HG03066 (cell line): ENCODE results near the gene ANKRD7.

Experiments used
- ATAC-seq: cut with Tn5 transposase; IDR thresholded peaks from one replicate; pipeline ENCODE4 v1.9.1; 2021; ENCODE audit warnings: low read depth; ENCODE audit not compliant: unreplicated experiment

ANKRD7 gene, protein sequence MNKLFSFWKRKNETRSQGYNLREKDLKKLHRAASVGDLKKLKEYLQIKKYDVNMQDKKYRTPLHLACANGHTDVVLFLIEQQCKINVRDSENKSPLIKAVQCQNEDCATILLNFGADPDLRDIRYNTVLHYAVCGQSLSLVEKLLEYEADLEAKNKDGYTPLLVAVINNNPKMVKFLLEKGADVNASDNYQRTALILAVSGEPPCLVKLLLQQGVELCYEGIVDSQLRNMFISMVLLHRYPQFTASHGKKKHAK

DNA sequence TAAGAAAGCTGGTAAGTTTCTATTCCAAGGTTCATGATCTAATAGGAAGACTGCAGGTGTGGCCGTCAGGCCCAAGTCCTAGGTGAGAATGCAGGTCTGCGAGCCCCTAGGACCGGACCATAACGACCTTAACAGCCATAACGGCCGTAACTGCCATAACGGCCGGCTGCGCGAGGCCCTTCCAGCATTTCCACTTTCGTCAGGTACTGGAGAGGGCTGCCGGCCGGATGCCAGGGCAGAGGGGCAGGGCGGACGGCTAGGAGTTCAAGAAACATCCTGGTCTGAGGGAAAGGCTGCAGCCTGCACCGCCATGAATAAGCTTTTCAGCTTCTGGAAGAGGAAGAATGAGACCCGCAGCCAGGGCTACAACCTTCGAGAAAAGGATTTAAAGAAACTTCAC, at the start of gene ANKRD7:
Gene ANKRD7 (plus strand): TSS at position 184 of the 400 bp plus-strand sequence. CDS start 127 bp downstream, at position 311.
- ATAC-seq, result no peak

DNA sequence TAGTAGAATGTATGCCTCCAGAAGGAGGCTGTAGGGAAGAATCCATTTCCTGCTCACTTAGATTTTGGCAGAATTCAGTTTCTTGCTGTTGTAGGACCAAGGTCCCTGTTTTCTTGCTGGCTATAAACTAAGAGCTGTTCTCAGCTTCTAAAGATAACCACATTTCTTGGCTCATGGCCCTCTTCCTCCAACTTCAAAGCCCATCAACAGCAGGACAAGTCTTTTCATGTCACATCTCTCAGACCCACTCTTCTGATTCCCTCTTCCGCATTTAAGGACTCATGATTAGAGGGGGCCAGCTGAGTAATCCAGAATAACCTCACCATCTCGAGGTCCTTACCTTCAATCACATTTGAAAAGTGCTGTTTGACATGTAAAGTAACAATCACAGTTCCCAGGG, 48.8 kb upstream of the ANKRD7 start:
- no peak for ATAC-seq

DNA sequence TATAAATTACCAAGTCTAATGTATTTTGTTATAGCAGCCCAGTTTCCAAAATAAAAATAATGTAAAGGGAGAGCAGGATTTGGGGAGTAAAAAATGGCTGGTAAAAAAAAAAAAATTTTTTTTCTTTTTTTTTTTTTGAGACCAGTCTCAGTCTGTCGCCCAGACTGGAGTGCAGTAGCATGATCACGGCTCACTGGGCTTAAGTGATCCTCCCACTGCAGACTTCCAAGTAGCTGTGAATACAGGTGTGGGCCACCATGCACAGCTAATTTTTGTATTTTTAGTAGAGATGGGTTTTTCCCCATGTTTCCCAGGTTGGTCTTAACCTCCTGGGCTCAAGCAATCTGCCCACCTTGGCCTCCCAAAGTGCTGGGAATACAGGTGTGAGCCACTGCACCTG, 45.3 kb upstream of the ANKRD7 start:
- no peak for ATAC-seq

DNA sequence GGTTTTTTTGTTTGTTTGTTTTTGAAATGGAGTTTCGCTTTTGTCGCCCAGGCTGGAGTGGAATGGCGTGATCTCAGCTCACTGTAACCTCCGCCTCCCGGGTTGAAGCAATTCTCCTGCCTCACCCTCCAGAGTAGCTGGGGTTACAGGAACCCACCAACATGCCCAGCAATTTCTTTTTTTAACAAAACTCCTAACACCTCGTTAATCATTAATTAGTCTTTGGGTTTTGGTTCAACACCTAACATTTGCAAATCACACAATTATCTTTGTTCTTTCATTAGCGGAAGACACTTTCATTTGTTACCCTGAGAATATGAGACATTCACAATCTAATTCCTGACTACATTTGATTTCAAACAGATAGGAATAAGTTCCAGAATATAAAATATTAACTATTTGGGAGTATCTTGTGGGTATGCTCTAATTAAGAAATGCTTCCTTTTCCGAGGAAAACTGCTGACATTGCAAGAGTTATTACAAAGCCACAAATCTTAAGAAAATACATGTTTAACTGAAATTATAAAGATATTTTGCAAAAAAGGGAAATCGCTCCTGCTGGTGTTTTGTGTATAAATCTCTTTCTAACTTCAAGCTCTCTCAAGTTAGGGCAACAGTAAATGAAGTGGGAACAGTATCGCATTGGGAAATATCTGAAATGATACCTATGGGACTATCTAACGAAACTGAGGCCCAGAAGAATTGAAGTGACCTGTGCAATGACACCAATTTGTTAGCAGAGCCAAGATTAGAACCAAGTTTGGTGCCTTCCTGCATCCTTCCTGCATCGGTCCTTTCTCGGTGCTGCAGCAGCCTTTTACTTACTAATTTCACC, 41.7 kb upstream of the ANKRD7 start:
- ATAC-seq, result no peak

DNA sequence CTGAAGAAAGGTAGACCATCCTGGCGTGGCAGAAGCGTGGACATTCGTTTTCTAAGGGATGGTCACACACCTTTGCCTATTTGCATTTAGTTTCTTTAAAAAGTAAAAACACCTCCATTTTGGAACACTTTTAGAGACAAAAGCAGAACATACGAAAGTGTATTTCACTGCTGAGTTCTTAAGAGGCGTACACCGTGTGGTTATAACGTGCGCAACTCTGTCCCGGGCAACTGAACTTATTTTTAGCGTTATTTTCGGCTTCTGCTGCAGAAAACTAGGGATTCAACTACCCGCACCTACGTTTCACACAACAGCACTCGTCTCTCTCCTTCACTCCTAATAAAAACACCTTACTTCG, 41.1 kb upstream of the ANKRD7 start:
- peak; percentile 1 for ATAC-seq

DNA sequence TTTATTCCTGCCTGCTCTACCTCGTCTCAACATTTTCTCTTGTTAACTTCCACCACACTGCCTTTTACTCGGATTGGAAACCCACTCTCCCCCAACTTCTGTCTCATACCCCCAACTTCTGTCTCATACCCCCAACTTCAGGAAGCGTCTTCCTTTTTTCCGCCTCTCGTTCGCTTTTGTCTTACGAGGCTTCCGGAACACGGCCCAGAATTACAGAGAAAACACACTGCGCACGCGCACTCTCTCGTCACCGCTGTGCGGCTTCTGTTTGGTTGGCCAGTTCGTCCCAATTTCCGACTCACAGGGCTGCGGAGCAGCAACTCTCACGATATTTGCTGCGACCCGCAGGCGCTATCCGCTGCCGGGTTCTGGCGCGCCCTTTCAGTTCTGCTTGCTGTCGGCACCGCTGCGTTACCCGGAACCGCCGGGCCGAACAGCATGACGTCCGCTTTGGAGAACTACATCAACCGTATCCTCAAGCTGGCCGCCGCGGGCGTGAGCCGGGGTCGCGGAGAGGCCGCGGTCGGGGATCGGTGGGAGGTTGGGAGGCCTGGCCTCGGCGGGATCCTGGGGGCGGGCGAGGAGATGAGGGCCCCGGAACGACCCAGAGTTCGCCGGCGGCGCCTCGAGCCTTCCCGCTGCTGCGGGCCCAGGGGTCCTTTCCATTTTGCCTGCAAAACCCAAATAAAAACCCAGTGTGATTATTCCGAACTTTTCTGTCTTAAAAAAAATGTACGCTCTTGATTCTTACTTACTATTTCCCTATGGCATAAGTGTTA, 40.5 kb upstream of the ANKRD7 start, which contains the start of gene LSM8:
Gene LSM8 (plus strand): TSS at position 379 of the 779 bp plus-strand sequence. CDS start 60 bp downstream, at position 439.
- ATAC-seq, result peak; percentile 96

DNA sequence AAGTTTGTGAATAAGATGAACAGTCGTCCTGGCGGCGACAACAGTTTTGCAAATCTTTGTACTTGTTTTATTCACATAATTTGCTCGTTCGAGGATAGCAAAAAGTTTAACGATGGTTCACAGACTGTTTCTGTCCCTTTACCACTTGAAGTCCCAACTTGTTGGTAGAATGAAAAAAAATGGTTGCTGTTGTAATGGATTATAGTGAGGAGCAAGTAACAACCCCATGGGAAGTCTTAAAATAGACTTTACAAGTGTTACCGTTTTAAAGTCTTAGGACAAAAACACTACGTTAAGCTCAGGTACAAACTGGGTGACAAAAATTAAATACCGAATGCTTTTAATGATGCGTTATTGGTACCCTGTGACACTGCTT, 40.0 kb upstream of the ANKRD7 start:
- no peak for ATAC-seq

DNA sequence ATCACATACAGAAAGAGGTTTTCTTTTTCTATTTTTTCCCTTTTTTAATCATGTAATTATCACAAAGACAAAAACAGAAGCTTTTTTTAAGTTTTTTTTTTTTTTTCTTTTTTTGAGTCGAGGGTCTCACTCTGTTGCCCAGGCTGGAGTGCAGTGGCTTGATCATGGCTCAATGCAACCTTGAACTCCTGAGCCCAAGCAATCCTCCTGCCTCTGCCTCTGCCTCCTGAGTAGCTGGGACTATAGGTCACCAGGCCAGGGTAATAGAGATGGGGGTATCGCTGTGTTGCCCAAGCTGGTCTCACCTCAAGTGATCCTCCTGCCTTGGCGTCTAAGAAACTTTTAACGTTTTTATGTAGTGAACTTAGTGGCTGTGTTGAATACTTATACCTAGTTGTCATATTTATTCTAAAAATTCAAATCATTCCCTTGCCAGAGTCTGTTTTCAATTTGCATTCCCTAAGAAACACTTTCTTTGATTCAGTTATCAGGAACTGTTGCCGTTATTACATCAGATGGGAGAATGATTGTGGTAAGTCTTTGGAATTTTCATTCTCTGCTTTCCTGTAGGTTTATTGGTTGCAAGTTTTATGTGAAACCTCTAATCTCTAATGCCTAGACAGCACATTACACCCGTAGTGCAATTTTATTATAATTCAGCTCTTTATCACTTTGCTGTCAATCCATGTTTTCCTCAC, 39.2 kb upstream of the ANKRD7 start:
- no peak for ATAC-seq

DNA sequence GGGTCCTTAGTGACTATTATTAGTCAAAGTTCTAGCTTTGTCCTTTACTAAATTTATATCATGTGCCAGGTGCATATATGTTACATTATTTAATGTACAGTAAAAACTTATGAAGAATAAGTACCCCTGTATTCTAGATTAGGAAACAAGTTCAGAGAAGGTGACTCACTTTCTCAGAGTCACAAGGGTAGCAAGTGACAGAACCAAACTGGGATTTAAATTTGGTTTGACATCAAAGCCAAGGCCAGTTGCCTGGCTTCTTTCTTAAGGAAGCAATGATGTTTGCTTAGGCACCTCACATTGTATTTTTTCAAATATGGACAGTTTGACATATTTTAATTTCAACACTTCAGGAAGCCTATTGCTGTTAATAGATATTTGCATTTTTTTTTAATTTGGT, 38.0 kb upstream of the ANKRD7 start:
- no peak for ATAC-seq

DNA sequence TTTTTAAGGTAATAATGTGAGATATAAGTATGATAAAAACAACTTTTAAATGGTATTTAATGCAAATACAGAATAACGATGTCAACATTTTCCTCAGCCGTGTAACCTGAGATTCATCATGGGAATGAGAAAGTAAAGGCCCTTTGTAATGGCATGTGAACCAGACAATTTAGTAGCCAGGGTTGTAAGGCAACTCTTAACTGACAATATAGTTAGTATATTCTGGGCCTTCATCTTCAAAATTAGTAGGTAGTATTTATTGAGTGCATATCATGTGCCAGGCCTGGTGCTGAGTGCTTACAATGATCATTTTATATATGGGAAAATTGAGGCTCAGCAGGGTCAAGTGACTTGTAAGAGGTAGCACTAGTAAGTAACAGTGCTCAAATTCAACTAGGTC, 29.9 kb upstream of the ANKRD7 start:
- no peak for ATAC-seq

DNA sequence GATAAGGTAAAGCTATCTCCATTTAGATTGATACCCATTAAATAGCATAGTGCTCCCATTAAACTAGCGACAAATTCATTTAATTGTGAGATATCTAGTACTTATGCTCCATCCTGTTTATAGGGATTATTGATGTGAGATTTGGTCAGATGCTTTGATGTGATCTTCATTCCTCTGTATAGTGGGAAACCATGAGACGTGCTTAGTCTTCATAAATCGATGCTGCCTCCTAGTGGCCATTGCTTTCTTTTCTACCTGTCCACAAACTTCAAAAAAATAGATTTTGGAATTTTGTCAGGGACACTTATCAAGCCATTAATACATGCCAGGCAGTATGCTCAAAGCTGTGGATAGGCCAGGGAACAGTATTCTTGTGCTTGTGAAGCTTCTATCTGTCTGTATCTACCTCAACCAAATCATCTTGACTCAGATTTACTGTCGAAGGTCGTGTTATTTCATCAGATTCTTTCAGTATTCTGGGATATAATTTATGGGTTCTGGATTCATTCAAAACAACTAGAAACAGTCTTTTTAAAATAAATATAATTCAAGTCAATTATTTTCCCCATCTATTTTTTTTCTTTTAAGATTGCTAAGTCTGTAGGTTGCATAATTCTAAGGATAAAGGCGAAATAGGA, 28.5 kb upstream of the ANKRD7 start:
- peak; percentile 77 for ATAC-seq

DNA sequence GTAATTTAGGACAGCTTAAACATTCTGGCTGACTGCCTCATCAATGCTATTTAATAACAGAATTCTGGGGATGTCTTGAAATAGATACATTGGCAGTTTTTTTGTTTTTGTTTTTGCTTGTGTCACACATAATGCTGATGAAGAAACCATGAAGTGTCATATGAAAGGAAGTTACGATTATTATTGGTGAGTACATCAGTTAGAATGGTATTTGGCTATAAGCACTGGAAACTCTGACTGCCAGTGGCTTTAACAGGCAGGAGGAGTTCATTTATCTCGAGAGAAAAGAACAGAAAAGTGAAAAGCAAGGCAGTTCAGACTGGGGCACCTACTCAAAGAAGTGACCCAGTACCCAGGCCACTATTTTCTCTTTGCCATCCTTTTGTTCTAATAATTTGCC, 22.4 kb upstream of the ANKRD7 start:
- no peak for ATAC-seq

DNA sequence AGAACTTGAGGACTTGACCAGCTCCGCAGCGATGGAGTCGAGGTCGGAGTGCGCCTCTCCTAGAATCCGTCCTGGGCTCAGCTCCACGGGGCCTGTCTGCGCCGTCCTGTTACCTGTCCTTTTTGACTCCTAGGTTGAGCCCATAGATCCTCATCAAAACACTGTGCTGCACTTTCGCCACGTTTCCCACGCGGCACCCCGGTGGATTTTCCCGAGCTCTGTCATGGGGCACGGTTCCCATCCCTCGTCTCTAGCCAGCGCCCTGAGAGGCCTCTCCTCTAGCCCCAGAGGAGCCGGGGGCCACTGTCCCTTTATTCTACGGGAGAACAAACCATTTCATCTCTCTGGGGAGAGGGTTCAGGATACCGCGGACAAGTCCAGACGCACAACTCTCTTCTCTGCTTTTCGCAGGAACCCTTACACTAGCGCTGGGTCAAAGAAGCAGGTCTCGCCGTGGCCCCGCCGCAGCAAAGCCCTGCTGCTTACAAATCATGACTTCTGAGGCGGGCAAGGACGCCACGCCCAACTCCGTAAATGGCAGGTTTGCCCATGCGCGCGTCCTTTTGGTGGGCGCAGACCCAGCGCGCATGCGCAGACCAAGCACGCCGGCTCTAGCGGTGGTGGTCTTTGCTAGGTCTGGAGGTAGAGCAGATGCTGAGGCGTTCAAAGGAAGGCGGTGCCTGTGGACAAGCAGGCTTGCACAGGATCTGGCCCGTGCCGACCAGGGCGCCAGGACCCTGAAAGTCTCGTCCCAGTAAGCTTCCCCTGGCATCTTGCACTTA, 10.3 kb upstream of the ANKRD7 start:
- ATAC-seq, result peak; percentile 92

DNA sequence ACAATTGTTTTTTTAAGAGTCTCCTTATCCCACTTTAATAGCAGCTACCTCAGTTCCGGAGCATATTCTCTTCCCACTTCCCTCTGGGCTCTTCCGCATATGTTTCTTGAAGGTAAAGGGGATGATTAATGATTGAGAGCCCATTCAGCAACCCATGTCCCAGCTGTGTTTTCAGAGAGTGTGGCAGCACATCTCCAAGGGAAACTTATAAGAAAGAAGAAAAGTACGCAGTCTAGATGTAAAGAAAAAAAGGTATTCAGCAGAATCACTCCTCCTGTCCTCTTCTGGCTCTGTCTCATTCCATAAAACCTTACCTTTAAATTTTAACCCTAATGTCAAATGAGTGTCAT, 9.7 kb upstream of the ANKRD7 start:
- ATAC-seq, result peak; percentile 22

DNA sequence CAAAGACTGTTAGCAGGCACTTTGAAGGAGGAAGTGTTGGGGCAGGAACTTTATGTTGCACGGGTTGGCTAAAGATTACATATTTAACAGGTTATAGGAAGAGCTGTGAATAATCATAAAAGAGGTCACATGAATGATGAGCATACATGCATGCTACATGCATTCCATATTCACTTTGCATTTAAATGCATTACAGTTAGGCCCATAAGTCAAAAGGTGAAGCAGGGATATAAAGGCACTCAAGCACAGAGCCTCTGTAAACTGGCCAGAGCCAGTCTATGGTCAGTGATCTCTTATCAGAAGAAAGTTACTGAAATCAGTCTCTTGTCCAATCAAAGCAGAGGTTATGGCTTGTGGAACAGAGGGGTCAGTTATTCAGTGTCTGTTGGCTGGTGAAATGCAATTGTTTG, 7.3 kb upstream of the ANKRD7 start:
- no peak for ATAC-seq

DNA sequence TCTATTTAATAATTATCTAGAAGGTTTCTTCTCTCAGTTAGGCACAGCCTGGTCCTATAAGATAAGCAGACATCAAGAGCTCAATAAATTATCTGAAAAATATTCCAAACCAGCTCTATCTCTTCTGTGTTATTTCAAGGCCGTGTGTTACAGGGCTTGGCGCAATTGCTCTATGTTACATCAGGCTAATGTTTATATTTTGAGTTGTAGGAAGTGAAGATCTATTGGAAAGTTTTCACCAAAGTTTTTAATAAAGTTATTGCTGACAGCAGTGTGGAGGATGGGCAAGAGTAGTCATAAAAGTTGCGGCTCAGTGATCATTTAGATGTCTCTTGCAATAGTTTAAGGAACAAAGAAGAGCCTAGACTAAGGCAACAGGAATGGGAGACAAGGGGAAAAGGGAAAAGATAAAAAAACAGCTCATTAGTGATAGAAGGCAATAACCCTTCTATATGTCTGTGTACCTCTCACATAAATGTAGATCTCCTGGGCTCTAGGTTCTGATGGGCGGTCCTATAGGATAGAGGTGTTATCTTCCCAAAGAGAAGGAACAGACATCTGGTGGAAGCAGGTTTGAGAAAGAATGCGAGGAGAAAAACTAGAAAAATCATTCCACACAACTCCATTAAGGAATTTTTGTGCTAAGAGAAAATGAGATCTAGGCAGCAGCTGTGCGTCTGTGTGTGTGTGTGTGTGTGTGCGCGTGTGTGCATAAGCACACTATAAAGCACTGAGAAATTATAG, 5.9 kb upstream of the ANKRD7 start:
- ATAC-seq, result no peak

DNA sequence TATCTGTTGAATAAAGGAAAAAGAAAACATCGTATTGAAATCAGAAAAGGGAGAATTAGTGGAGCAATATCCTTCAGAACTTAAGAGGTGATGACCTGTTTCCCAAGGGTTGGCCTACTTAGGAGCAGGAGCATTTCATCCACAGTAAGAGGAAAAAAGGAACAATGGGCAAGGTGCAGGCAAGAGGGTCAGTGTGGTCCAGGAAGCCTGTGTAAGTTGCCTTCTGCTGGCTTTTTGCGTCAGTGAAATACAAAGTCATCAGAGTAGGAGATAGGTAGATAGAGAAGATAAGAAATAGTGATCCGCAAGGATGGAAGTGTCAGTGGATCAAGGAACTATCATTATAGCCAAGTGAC, 5.4 kb upstream of the ANKRD7 start:
- no peak for ATAC-seq

DNA sequence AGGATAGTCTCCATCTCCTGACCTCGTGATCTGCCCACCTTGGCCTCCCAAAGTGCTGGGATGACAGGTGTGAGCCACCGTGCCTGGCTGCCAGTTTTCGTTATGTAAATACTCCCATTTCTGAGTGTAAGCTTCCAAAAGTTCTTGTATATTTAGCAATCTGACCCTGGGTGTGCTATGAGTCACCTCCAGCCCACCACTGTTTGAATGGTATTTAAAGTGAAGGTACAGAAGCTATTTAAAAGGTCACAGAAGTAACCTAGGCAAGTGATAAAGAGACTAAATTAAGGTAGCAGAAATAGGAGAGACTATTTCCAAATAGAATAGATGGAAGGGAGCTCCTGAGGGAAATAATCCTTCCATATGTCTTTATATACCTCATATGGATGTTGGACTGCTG, 3.9 kb upstream of the ANKRD7 start:
- ATAC-seq, result no peak

DNA sequence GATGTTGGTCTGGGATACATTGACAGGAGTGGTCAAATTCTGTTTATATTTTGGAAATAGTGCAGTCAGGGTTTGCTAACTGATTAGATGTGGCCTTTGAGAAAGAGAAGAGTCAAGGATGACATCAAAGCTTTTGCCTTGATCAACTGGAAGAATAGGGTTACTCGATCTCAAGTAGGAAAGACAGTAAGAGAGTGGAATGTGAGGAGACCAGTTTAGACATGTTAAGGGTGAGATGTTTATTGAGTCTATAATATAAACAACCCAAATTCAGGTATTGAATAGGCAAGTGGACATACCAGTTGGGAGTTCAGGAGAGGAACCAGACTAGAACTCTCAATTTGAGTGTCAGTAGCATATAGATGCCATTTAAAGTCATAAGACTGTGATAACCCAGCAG, 1.9 kb upstream of the ANKRD7 start:
- no peak for ATAC-seq
